HCT116 (cell line): ENCODE results near the gene TCEANC.

ENCODE experiments used
- EGR1 ChIP-seq: IDR thresholded peaks from 2 replicates; pipeline ENCODE4 v1.6.1; 2012; ENCODE audit warnings: low read depth
- POLR2AphosphoS5 ChIP-seq: IDR thresholded peaks from 2 replicates; pipeline ENCODE4 v1.6.1; 2011; ENCODE audit warnings: mild to moderate bottlenecking, low read depth, low read length, moderate library complexity
- TCF7L2 ChIP-seq: IDR thresholded peaks from 2 replicates; pipeline ENCODE4 v1.7.0; 2011; ENCODE audit warnings: borderline replicate concordance, inconsistent platforms; ENCODE audit not compliant: insufficient read depth, insufficient read length; ENCODE audit errors: extremely low read depth
- TF ChIP-seq, protein P1 (sequence below), 3 experiments: fragments of 200-600 bp in 1 of 3; sonication (generic) in 1 of 3; IDR thresholded peaks in 2 of 3; conservative IDR thresholded peaks in 1 of 3; 2 replicates each; pipeline ENCODE4 v1.5.1; 2012 to 2017; ENCODE audit warnings: low read depth in 2 of 3, low read length in 2 of 3, antibody characterized with exemption in 1 of 3, borderline replicate concordance in 1 of 3, control low read depth in 1 of 3, mild to moderate bottlenecking in 1 of 3, mixed read lengths in 1 of 3, mixed run types in 1 of 3, moderate library complexity in 1 of 3; ENCODE audit not compliant: insufficient read depth in 1 of 3

DNA sequence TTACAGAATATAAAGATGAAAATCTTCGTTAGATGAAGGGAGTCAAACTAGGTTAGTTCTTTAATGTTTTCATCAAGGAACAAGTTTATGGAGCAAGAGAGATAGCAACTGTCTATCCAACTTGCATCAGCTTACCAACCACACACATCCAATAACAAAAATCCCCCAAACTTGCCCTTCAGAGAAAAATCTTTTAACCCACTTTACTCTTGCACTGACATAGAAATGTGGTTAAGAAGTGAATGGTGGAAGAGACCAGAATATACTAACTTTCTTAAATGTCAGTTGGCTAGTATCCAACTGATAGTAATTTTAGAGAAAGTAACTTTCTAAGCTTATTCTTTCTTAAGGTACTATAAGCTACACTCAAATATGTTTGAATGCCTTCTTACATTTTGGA lies 34.3 kb downstream of the TCEANC start:
- TF ChIP-seq POLR2AphosphoS5: no peak
- TF ChIP-seq, protein P1, sequence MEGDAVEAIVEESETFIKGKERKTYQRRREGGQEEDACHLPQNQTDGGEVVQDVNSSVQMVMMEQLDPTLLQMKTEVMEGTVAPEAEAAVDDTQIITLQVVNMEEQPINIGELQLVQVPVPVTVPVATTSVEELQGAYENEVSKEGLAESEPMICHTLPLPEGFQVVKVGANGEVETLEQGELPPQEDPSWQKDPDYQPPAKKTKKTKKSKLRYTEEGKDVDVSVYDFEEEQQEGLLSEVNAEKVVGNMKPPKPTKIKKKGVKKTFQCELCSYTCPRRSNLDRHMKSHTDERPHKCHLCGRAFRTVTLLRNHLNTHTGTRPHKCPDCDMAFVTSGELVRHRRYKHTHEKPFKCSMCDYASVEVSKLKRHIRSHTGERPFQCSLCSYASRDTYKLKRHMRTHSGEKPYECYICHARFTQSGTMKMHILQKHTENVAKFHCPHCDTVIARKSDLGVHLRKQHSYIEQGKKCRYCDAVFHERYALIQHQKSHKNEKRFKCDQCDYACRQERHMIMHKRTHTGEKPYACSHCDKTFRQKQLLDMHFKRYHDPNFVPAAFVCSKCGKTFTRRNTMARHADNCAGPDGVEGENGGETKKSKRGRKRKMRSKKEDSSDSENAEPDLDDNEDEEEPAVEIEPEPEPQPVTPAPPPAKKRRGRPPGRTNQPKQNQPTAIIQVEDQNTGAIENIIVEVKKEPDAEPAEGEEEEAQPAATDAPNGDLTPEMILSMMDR (IDR thresholded peaks at IDR 0.05 in 2 of 3, conservative IDR thresholded peaks at IDR 0.05 in 1 of 3; ENCODE audit: borderline replicate concordance in 1 of 3, insufficient read depth in 1 of 3, low read depth in 2 of 3, low read length in 2 of 3): no peak
- no peak for TF ChIP-seq TCF7L2
- TF ChIP-seq EGR1: no peak
